Chondrocyte (in vitro differentiated cells): ENCODE data around the gene GDF11. TPM values are rescaled to one million over a fixed set of nuclear protein-coding genes. Genes with fewer than 3 reads are reported as not detected.

Source experiments
- DNase-seq: peaks from one replicate; pipeline ENCODE4 v3.0.0; 2021; ENCODE audit warnings: mixed read lengths, low spot score
- H3K27ac Mint-ChIP-seq: one replicate; pipeline ENCODE4 v1.8.0; 2021; ENCODE audit warnings: mild to moderate bottlenecking, moderate library complexity, mixed read lengths; ENCODE audit not compliant: unreplicated experiment
- H3K27me3 Mint-ChIP-seq: 2 replicates; pipeline ENCODE4 v1.8.0; 2021; ENCODE audit warnings: low read depth, mixed read lengths
- H3K36me3 Mint-ChIP-seq: 2 replicates; pipeline ENCODE4 v1.8.0; 2021; ENCODE audit warnings: low read depth, mixed read lengths
- H3K4me1 Mint-ChIP-seq: 2 replicates; pipeline ENCODE4 v1.8.0; 2021; ENCODE audit warnings: low read depth, mild to moderate bottlenecking, mixed read lengths
- H3K4me3 Mint-ChIP-seq: one replicate; pipeline ENCODE4 v1.8.0; 2021; ENCODE audit warnings: mild to moderate bottlenecking, moderate library complexity, mixed read lengths; ENCODE audit not compliant: unreplicated experiment
- H3K9me3 Mint-ChIP-seq: 2 replicates; pipeline ENCODE4 v1.8.0; 2021; ENCODE audit warnings: low read depth, mixed read lengths
- total RNA-seq: library from RNA; stranded (reverse); gene quantifications from 3 replicates; pipeline ENCODE4 v1.2.1, GENCODE V29; 2021
- TF ChIP-seq, protein P1 (sequence below): fragments of 200-600 bp; sonication (generic); IDR thresholded peaks from 2 replicates; pipeline ENCODE4 v1.5.0; 2021; ENCODE audit warnings: antibody characterized with exemption, mild to moderate bottlenecking, moderate library complexity

The GDF11 gene
- total RNA-seq, 1 donor from 2014 or later, result 18.3 TPM

DNA sequence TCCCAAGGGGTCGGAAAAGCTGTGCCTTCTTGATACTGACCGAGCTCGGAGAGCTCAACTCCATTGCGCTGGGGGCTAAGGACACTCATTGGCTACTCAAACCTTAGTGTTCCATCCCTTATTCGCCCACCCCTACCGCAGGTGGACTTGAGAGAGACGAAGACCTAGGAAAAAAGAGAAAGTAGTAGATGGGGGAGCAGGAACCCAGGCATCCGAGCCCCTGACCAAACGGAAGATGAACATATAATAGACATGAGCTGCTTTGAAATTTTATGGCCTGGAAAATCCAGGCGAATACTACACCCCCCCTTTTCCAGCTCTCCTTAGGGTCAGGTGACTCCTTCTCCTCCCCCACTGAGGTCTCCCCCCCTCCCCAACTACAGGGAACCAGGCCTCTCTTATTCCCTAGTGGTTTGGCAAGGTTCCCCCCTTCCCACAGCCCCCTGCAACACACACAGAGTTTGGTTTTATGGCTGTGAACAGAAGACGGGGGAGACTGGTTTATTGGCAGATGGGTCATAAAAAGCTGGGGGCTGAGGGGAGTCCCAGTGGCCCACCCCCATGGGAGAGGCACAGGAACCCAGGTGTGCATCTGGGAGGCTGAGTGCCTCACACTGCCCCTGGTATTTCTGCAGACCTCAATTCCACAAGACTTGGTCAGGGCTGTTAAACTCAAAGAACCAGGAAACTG, 1.6 kb downstream of the GDF11 start:
- peaks cover 4% of the 10 kb centered on the region for H3K36me3 Mint-ChIP-seq
- peaks cover 35% of the 10 kb centered on the region for H3K4me1 Mint-ChIP-seq
- no peak for DNase-seq
- H3K9me3 Mint-ChIP-seq, result no peaks in the 10 kb centered on the region
- TF ChIP-seq, protein P1, sequence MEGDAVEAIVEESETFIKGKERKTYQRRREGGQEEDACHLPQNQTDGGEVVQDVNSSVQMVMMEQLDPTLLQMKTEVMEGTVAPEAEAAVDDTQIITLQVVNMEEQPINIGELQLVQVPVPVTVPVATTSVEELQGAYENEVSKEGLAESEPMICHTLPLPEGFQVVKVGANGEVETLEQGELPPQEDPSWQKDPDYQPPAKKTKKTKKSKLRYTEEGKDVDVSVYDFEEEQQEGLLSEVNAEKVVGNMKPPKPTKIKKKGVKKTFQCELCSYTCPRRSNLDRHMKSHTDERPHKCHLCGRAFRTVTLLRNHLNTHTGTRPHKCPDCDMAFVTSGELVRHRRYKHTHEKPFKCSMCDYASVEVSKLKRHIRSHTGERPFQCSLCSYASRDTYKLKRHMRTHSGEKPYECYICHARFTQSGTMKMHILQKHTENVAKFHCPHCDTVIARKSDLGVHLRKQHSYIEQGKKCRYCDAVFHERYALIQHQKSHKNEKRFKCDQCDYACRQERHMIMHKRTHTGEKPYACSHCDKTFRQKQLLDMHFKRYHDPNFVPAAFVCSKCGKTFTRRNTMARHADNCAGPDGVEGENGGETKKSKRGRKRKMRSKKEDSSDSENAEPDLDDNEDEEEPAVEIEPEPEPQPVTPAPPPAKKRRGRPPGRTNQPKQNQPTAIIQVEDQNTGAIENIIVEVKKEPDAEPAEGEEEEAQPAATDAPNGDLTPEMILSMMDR, result no peak
- H3K27ac Mint-ChIP-seq, result peak overlapping the region; percentile 76
- H3K27me3 Mint-ChIP-seq, result no peaks in the 10 kb centered on the region
- H3K4me3 Mint-ChIP-seq, result peak overlapping the region; percentile 89

DNA sequence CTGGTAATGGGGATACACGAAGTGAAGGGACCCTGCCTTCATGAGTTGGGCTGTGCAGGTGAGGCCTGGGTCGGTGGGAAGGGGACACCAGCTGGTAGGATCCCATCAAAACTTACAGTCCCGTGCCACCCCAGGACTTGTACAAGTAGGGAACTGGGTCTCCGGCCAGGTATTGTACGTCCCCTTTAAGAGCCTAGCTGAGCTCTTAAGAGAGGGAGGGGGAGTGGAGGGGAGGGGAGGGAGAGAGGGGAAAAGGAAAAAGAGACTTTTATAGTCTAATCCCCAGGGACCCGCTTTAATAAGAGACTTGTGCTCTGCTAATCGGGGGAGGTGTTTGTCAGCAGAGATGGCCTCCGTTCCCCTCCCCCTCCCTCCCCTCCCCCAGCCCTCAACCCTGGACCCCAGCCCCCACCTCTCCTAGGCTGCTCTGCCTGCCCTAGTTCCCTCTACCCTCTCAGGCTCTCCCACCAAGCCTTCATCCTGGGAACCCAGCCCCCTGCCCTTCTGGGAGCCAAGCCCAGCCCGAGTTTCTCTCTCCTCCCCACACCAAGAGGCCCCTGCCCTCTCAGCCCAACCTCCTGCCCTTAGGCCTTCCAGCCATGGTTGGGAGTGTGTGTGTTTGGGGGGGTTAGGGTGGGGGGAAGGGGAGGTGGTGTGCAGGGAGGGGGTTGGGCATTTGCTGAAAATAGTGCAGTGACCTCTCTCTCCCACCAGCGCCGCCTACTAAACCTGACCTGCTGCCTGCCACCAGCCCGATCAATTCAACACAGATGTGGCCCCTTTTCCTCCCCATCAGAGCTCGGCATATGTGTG, 2.6 kb downstream of the GDF11 start:
- Mint-ChIP-seq H3K27me3 (no peaks in the 10 kb centered on the region), H3K4me3 (peak overlapping the region; percentile 89), H3K9me3 (no peaks in the 10 kb centered on the region), H3K4me1 (peaks cover 35% of the 10 kb centered on the region), H3K27ac (peak overlapping the region; percentile 71), H3K36me3 (peaks cover 7% of the 10 kb centered on the region)
- no peak for DNase-seq
- TF ChIP-seq, protein P1, result no peak

DNA sequence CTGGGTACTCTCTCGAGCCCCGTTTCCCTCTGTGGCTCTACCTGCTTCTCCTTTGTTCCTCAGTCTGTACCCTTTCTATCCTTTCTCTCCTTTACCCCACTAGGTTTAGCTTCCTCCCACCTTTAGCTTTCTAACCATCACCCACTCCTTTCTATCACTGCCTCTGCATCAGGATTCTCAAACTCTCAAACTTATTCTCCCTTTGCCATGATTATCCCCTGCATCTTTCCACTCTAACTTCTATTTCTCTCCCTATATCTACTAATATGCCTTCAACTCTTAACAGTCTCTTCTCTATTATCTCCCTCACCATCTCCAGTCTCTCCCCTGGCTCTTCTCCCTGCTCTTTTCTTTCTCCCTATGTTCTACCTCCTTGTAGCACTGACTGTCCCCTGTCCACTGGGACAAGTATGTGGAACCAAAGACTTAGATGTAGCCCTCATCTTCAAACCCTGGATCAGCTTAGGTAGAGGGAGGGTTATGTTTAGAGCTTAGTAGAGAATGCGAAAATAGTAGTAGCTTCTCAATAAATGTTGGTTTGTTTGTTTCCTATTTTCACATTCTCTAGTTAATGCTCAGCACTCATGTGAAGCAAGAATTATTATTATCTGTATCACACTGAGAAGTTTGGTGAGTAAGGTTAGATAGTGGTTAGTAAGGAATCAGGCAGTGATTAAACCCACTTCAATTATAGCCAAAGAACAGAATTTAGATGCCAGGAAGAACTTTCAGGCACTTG, 3.4 kb downstream of the GDF11 start:
- no peak for DNase-seq
- Mint-ChIP-seq H3K9me3 (no peaks in the 10 kb centered on the region), H3K27me3 (no peaks in the 10 kb centered on the region), H3K36me3 (peaks cover 11% of the 10 kb centered on the region), H3K4me3 (peak overlapping the region; percentile 3), H3K4me1 (peaks cover 35% of the 10 kb centered on the region), H3K27ac (peak overlapping the region; percentile 59)
- TF ChIP-seq, protein P1, result no peak

DNA sequence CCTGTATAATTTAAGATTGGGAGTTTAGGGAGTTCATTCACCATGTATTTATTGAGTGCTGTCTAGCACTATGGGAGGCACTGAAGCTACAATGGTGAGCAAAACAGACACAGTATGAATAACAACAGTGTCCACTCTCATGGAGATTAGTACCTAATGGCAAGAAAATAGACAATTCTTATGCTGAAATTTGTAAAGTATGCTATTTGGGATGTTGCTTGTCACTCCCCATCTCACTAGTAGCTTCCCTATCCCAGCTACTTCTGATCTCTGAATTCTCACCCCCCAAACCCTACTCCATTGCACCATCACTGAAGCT, 4.0 kb downstream of the GDF11 start:
- H3K9me3 Mint-ChIP-seq, result no peaks in the 10 kb centered on the region
- TF ChIP-seq, protein P1, result no peak
- H3K4me3 Mint-ChIP-seq, result no peak overlapping the region
- no peak for DNase-seq
- no peaks in the 10 kb centered on the region for H3K27me3 Mint-ChIP-seq
- no peak overlapping the region for H3K27ac Mint-ChIP-seq
- peaks cover 35% of the 10 kb centered on the region for H3K4me1 Mint-ChIP-seq
- H3K36me3 Mint-ChIP-seq, result peaks cover 12% of the 10 kb centered on the region
